ENCODE data around the gene GMPPB.

Gene GMPPB

GRCh38 chr3:49763981-49764380, 40.2 kb upstream of the GMPPB start:
- no peak overlapping the region for H2BK120ac ChIP-seq (ENCODE audit: low read depth, low read length)
- no peaks in the 10 kb centered on the region for H3K4me1 ChIP-seq (ENCODE audit: control insufficient read depth, low read depth, low read length)
- H3K27me3 ChIP-seq (ENCODE audit: insufficient read depth, low read length, poor library complexity): no peaks in the 10 kb centered on the region
- H3K23ac ChIP-seq (ENCODE audit: low read length): no peak overlapping the region
- DNase-seq: no peak
- H2BK5ac ChIP-seq (ENCODE audit: low read length): no peak overlapping the region
- H3K4me2 ChIP-seq (ENCODE audit: low read length): no peak overlapping the region
- no peaks in the 10 kb centered on the region for H3K36me3 ChIP-seq (ENCODE audit: control insufficient read depth, insufficient read depth, low read length)
- H3K79me1 ChIP-seq (ENCODE audit: low read length): peaks cover 5% of the 10 kb centered on the region
- no peak overlapping the region for H3K56ac ChIP-seq (ENCODE audit: low read length)
- H3K9ac ChIP-seq (ENCODE audit: low read length): no peak overlapping the region
- WGBS (ENCODE audit: extremely low coverage, insufficient coverage, low lambda C conversion rate): no CpG with 5 or more reads among the region's 4 CpGs
- no peak overlapping the region for H3K4me3 ChIP-seq (ENCODE audit: low read length)
- no peak overlapping the region for H4K5ac ChIP-seq (ENCODE audit: low read length)
- H4K8ac ChIP-seq (ENCODE audit: low read depth, low read length): no peak overlapping the region
- H3K27ac ChIP-seq (ENCODE audit: low read depth, low read length): no peak overlapping the region
- H3K4ac ChIP-seq (ENCODE audit: low read depth, low read length): no peak overlapping the region
- no peak overlapping the region for H2BK15ac ChIP-seq (replicated peaks; ENCODE audit: low read depth)
- H3K18ac ChIP-seq (ENCODE audit: low read length): no peak overlapping the region
- H3K79me2 ChIP-seq (ENCODE audit: control insufficient read depth, insufficient read depth, low read length): peaks cover 7% of the 10 kb centered on the region
- H2AK5ac ChIP-seq (ENCODE audit: low read length): no peak overlapping the region

DNA sequence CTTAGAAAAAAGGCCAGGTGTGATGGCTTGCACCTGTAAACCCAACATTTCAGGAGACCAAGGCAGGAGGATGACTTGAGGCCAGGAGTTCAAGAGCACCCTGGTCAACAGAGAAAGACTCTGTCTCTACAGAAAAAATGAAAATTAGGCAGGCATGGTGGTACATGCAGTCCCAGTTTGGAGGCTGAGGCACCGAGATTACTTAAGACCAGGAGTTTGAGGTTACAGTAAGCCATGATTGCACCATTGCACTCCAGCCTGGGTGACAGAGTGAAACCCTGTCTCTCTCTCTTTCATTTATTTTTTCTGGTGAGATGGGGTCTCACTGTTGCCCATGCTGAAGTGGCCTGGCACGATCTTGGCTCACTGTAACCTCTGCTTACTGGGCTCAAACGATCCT, 37.9 kb upstream of the GMPPB start:
- H3K4me3 ChIP-seq (ENCODE audit: low read length): no peak overlapping the region
- H4K8ac ChIP-seq (ENCODE audit: low read depth, low read length): no peak overlapping the region
- no peak overlapping the region for H4K5ac ChIP-seq (ENCODE audit: low read length)
- no peak overlapping the region for H2BK120ac ChIP-seq (ENCODE audit: low read depth, low read length)
- H3K18ac ChIP-seq (ENCODE audit: low read length): no peak overlapping the region
- H2AK5ac ChIP-seq (ENCODE audit: low read length): no peak overlapping the region
- no peaks in the 10 kb centered on the region for H3K36me3 ChIP-seq (ENCODE audit: control insufficient read depth, insufficient read depth, low read length)
- H3K27me3 ChIP-seq (ENCODE audit: insufficient read depth, low read length, poor library complexity): no peaks in the 10 kb centered on the region
- no CpG with 5 or more reads among the region's 3 CpGs for WGBS (ENCODE audit: extremely low coverage, insufficient coverage, low lambda C conversion rate)
- H3K4me2 ChIP-seq (ENCODE audit: low read length): no peak overlapping the region
- H3K27ac ChIP-seq (ENCODE audit: low read depth, low read length): no peak overlapping the region
- no peak overlapping the region for H2BK15ac ChIP-seq (replicated peaks; ENCODE audit: low read depth)
- H3K23ac ChIP-seq (ENCODE audit: low read length): no peak overlapping the region
- H3K56ac ChIP-seq (ENCODE audit: low read length): no peak overlapping the region
- H3K4ac ChIP-seq (ENCODE audit: low read depth, low read length): no peak overlapping the region
- H3K4me1 ChIP-seq (ENCODE audit: control insufficient read depth, low read depth, low read length): no peaks in the 10 kb centered on the region
- no peak overlapping the region for H2BK5ac ChIP-seq (ENCODE audit: low read length)
- peaks cover 10% of the 10 kb centered on the region for H3K79me2 ChIP-seq (ENCODE audit: control insufficient read depth, insufficient read depth, low read length)
- H3K9ac ChIP-seq (ENCODE audit: low read length): no peak overlapping the region
- no peak for DNase-seq
- peaks cover 12% of the 10 kb centered on the region for H3K79me1 ChIP-seq (ENCODE audit: low read length)

DNA sequence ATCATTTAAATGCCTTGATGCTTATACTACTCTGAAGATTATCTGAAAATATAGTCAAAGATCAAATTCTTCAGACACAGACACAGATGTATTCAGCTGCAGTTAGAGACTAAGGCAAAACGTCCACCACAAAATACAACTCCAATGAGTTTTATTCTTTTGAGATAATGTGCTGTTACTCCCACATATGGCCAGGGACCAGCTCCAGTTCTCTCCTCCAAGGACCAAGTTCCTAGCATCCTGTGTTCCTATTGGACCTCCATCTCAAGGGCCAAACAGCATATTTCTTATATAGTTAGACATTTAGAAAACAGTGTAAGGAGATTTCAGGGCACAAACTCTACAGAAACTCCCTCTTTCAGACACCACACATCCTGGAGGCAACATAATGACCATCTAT, 35.5 kb upstream of the GMPPB start:
- no peaks in the 10 kb centered on the region for H3K4me1 ChIP-seq (ENCODE audit: control insufficient read depth, low read depth, low read length)
- no peaks in the 10 kb centered on the region for H3K36me3 ChIP-seq (ENCODE audit: control insufficient read depth, insufficient read depth, low read length)
- no peak overlapping the region for H3K56ac ChIP-seq (ENCODE audit: low read length)
- no peak overlapping the region for H3K18ac ChIP-seq (ENCODE audit: low read length)
- H3K9ac ChIP-seq (ENCODE audit: low read length): no peak overlapping the region
- H4K5ac ChIP-seq (ENCODE audit: low read length): no peak overlapping the region
- H3K4ac ChIP-seq (ENCODE audit: low read depth, low read length): no peak overlapping the region
- H3K23ac ChIP-seq (ENCODE audit: low read length): no peak overlapping the region
- no peak overlapping the region for H2BK120ac ChIP-seq (ENCODE audit: low read depth, low read length)
- peaks cover 14% of the 10 kb centered on the region for H3K79me2 ChIP-seq (ENCODE audit: control insufficient read depth, insufficient read depth, low read length)
- no peak overlapping the region for H2BK5ac ChIP-seq (ENCODE audit: low read length)
- no peak overlapping the region for H3K4me3 ChIP-seq (ENCODE audit: low read length)
- H3K27me3 ChIP-seq (ENCODE audit: insufficient read depth, low read length, poor library complexity): no peaks in the 10 kb centered on the region
- H2BK15ac ChIP-seq (replicated peaks; ENCODE audit: low read depth): no peak overlapping the region
- H3K79me1 ChIP-seq (ENCODE audit: low read length): peaks cover 17% of the 10 kb centered on the region
- H3K4me2 ChIP-seq (ENCODE audit: low read length): no peak overlapping the region
- H4K8ac ChIP-seq (ENCODE audit: low read depth, low read length): no peak overlapping the region
- H3K27ac ChIP-seq (ENCODE audit: low read depth, low read length): no peak overlapping the region
- H2AK5ac ChIP-seq (ENCODE audit: low read length): no peak overlapping the region
- no CpG with 5 or more reads among the region's 1 CpG for WGBS (ENCODE audit: extremely low coverage, insufficient coverage, low lambda C conversion rate)
- no peak for DNase-seq

GRCh38 chr3:49757197-49757596, 33.4 kb upstream of the GMPPB start:
- H3K23ac ChIP-seq (ENCODE audit: low read length): no peak overlapping the region
- no peak overlapping the region for H2BK5ac ChIP-seq (ENCODE audit: low read length)
- no peak overlapping the region for H3K27ac ChIP-seq (ENCODE audit: low read depth, low read length)
- no peak overlapping the region for H4K8ac ChIP-seq (ENCODE audit: low read depth, low read length)
- no peak overlapping the region for H4K5ac ChIP-seq (ENCODE audit: low read length)
- no peak overlapping the region for H3K9ac ChIP-seq (ENCODE audit: low read length)
- no peak overlapping the region for H2BK15ac ChIP-seq (replicated peaks; ENCODE audit: low read depth)
- no peak overlapping the region for H3K4me2 ChIP-seq (ENCODE audit: low read length)
- no peak overlapping the region for H2BK120ac ChIP-seq (ENCODE audit: low read depth, low read length)
- H3K79me2 ChIP-seq (ENCODE audit: control insufficient read depth, insufficient read depth, low read length): peaks cover 17% of the 10 kb centered on the region
- DNase-seq: peak; percentile 70
- no CpG with 5 or more reads among the region's 2 CpGs for WGBS (ENCODE audit: extremely low coverage, insufficient coverage, low lambda C conversion rate)
- no peaks in the 10 kb centered on the region for H3K4me1 ChIP-seq (ENCODE audit: control insufficient read depth, low read depth, low read length)
- H2AK5ac ChIP-seq (ENCODE audit: low read length): no peak overlapping the region
- H3K36me3 ChIP-seq (ENCODE audit: control insufficient read depth, insufficient read depth, low read length): no peaks in the 10 kb centered on the region
- no peak overlapping the region for H3K4me3 ChIP-seq (ENCODE audit: low read length)
- no peak overlapping the region for H3K4ac ChIP-seq (ENCODE audit: low read depth, low read length)
- no peaks in the 10 kb centered on the region for H3K27me3 ChIP-seq (ENCODE audit: insufficient read depth, low read length, poor library complexity)
- H3K18ac ChIP-seq (ENCODE audit: low read length): no peak overlapping the region
- peaks cover 19% of the 10 kb centered on the region for H3K79me1 ChIP-seq (ENCODE audit: low read length)
- H3K56ac ChIP-seq (ENCODE audit: low read length): no peak overlapping the region

DNA sequence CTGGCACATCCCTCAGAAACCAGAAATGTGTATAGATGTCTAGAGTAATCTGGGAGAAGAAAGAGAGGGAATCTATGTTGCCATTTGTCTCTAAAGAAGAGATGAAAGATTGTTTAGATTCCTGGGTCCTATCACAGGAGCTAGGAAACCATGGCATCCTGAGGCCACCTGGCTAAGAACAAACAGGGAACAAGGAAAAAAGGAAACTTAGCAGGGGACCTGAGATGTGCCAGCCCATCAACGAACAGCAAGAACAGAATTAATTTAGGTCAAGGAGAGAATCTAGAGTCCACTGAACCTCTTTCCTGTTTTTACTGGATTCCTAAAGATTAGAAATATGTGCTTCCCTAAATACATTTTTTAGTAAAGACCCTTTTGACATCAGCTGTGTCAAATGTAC, 32.3 kb upstream of the GMPPB start:
- Histone ChIP-seq H2AK5ac (ENCODE audit: low read length) (no peak overlapping the region), H3K27ac (ENCODE audit: low read depth, low read length) (no peak overlapping the region), H3K9ac (ENCODE audit: low read length) (no peak overlapping the region), H3K56ac (ENCODE audit: low read length) (no peak overlapping the region), H3K4me2 (ENCODE audit: low read length) (no peak overlapping the region), H3K36me3 (ENCODE audit: control insufficient read depth, insufficient read depth, low read length) (no peaks in the 10 kb centered on the region), H4K8ac (ENCODE audit: low read depth, low read length) (no peak overlapping the region), H3K18ac (ENCODE audit: low read length) (no peak overlapping the region), H2BK5ac (ENCODE audit: low read length) (no peak overlapping the region), H3K4me3 (ENCODE audit: low read length) (no peak overlapping the region), H3K79me1 (ENCODE audit: low read length) (peaks cover 19% of the 10 kb centered on the region), H2BK120ac (ENCODE audit: low read depth, low read length) (no peak overlapping the region), H3K27me3 (ENCODE audit: insufficient read depth, low read length, poor library complexity) (no peaks in the 10 kb centered on the region), H2BK15ac (replicated peaks; ENCODE audit: low read depth) (no peak overlapping the region), H3K79me2 (ENCODE audit: control insufficient read depth, insufficient read depth, low read length) (peaks cover 17% of the 10 kb centered on the region), H3K4me1 (ENCODE audit: control insufficient read depth, low read depth, low read length) (no peaks in the 10 kb centered on the region), H3K4ac (ENCODE audit: low read depth, low read length) (no peak overlapping the region), H4K5ac (ENCODE audit: low read length) (no peak overlapping the region), H3K23ac (ENCODE audit: low read length) (no peak overlapping the region)
- no CpG with 5 or more reads among the region's 1 CpG for WGBS (ENCODE audit: extremely low coverage, insufficient coverage, low lambda C conversion rate)
- DNase-seq: no peak

DNA sequence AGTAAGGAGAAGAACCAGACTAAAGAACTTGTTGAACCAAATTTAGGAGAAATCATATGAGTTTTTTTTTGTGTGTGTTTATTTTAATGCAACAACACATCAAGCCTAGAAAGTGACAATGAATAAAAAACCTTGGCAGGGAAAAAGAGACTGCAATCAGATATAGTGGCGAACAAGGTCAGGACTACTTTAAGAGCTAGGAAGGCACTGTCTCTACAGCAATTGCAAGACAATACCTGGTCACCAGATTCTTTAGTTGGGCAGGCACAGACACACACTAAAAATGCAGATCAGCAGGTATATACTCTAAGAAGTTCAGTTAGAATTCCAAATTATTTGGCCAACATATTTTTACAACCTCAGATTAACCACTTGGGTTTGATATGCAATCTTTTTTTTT, 30.8 kb upstream of the GMPPB start:
- no peak overlapping the region for H3K23ac ChIP-seq (ENCODE audit: low read length)
- H3K56ac ChIP-seq (ENCODE audit: low read length): no peak overlapping the region
- no peak for DNase-seq
- no CpG with 5 or more reads among the region's 1 CpG for WGBS (ENCODE audit: extremely low coverage, insufficient coverage, low lambda C conversion rate)
- H4K5ac ChIP-seq (ENCODE audit: low read length): no peak overlapping the region
- no peak overlapping the region for H3K4ac ChIP-seq (ENCODE audit: low read depth, low read length)
- H4K8ac ChIP-seq (ENCODE audit: low read depth, low read length): no peak overlapping the region
- no peak overlapping the region for H2AK5ac ChIP-seq (ENCODE audit: low read length)
- H3K4me3 ChIP-seq (ENCODE audit: low read length): no peak overlapping the region
- H3K36me3 ChIP-seq (ENCODE audit: control insufficient read depth, insufficient read depth, low read length): no peaks in the 10 kb centered on the region
- no peak overlapping the region for H2BK120ac ChIP-seq (ENCODE audit: low read depth, low read length)
- no peak overlapping the region for H2BK5ac ChIP-seq (ENCODE audit: low read length)
- peaks cover 18% of the 10 kb centered on the region for H3K79me1 ChIP-seq (ENCODE audit: low read length)
- no peak overlapping the region for H2BK15ac ChIP-seq (replicated peaks; ENCODE audit: low read depth)
- H3K4me1 ChIP-seq (ENCODE audit: control insufficient read depth, low read depth, low read length): no peaks in the 10 kb centered on the region
- peaks cover 13% of the 10 kb centered on the region for H3K79me2 ChIP-seq (ENCODE audit: control insufficient read depth, insufficient read depth, low read length)
- H3K9ac ChIP-seq (ENCODE audit: low read length): no peak overlapping the region
- no peaks in the 10 kb centered on the region for H3K27me3 ChIP-seq (ENCODE audit: insufficient read depth, low read length, poor library complexity)
- H3K4me2 ChIP-seq (ENCODE audit: low read length): no peak overlapping the region
- H3K27ac ChIP-seq (ENCODE audit: low read depth, low read length): no peak overlapping the region
- no peak overlapping the region for H3K18ac ChIP-seq (ENCODE audit: low read length)
